ENCODE data around the gene TTBK1. TPM values are rescaled to one million over a fixed set of nuclear protein-coding genes. Genes with fewer than 3 reads are reported as not detected.
A peak's percentile ranks its signal among the peaks of the same experiment; 100 is the strongest.

Gene TTBK1
- total and polyA plus RNA-seq, 10 of the 15 experiments (the other 5 are each of a cell fraction or from before 2014, with no cell fraction given), result 0.05 to 0.27 TPM; not detected in 8

GRCh38 chr6:43257367-43258145, 14.3 kb downstream of the TTBK1 start:
- no peaks in the 10 kb centered on the region for H3K9me3 ChIP-seq (replicated peaks; ENCODE audit: control insufficient read depth, insufficient read depth, low read length)
- H3K4me3 ChIP-seq, result no peak overlapping the region
- CTCF ChIA-PET, result interaction anchor here (0.6 kb wide), 1 partner anchor 90 kb away, joined by 3 read pairs; no protein-coding TSS in a partner anchor
- BruUV-seq (replicated peaks), result no TSS peak
- H3K79me2 ChIP-seq (ENCODE audit: control insufficient read depth, insufficient read depth, low read length), result no peaks in the 10 kb centered on the region
- H4K20me1 ChIP-seq (ENCODE audit: control insufficient read depth, insufficient read depth), result no peaks in the 10 kb centered on the region
- H3K27me3 ChIP-seq (replicated peaks in 1 of 2; ENCODE audit: control insufficient read depth in 2 of 2, insufficient read depth in 2 of 2, low read length in 1 of 2), result no peaks in the 10 kb centered on the region; a peak in 1 of 4 replicates
- RAD21 ChIA-PET (ENCODE audit: unreplicated experiment), result interaction anchor here (0.6 to 2.9 kb wide), 3 partner anchors 11 to 141 kb away, joined by 3 to 8 read pairs (median 3); no protein-coding TSS in a partner anchor
- H2AFZ ChIP-seq (ENCODE audit: control insufficient read depth, low read depth, low read length), result peak overlapping the region; percentile 36; the same call in 1 of the 2 replicates
- ATAC-seq (peak; percentile 80), FAIRE-seq (peak; percentile 62), DNase-seq (ENCODE audit: low read depth, low spot score) (no peak)
- intact Hi-C loops (cut with micrococcal nuclease; ENCODE audit: unreplicated experiment), result no loop called here
- no peak overlapping the region for H3K27ac ChIP-seq (ENCODE audit: control insufficient read depth, insufficient read depth)
- no peaks in the 10 kb centered on the region for H3K36me3 ChIP-seq (ENCODE audit: control insufficient read depth in 2 of 2, insufficient read depth in 2 of 2, low read length in 1 of 2)
- in situ Hi-C loops (cut with MboI), result loop anchor here (5.0 kb wide), 1 partner anchor 250 kb away; no protein-coding TSS in a partner anchor
- H3K4me2 ChIP-seq (ENCODE audit: control insufficient read depth, insufficient read depth), result peak overlapping the region; percentile 20
- SMC1A ChIA-PET (ENCODE audit: uncharacterized antibody, unreplicated experiment), result interaction anchor here (1.1 to 1.6 kb wide), 4 partner anchors 76 to 120 kb away, joined by 3 to 5 read pairs (median 3); no protein-coding TSS in a partner anchor
- H3K9ac ChIP-seq (ENCODE audit: control insufficient read depth, insufficient read depth, low read length), result no peak overlapping the region
- peaks cover 5% of the 10 kb centered on the region for H3K4me1 ChIP-seq (ENCODE audit: control insufficient read depth, insufficient read depth, low read length)
- 55% methylated on average over 12 of the region's 12 CpGs for WGBS (ENCODE audit: insufficient coverage, insufficient replicate concordance, low lambda C conversion rate, missing lambda C conversion rate)
- TF ChIP-seq EED (IDR thresholded peaks at IDR 0.05; ENCODE audit: low read depth) (no peak), BHLHE40 (IDR thresholded peaks at IDR 0.05; ENCODE audit: borderline replicate concordance in 1 of 2, low read depth in 2 of 2, low read length in 1 of 2) (peak in 1 of 2 experiments; percentile 56; a peak in 2 of 4 replicates), CREM (IDR thresholded peaks at IDR 0.05; ENCODE audit: low read depth) (no peak), FOS (IDR thresholded peaks at IDR 0.05; ENCODE audit: borderline replicate concordance, extremely low read depth, insufficient read length) (no peak), RUNX3 (IDR thresholded peaks at IDR 0.05; ENCODE audit: low read length) (peak; percentile 26; the same call in 1 of the 2 replicates)
- TF ChIP-seq, protein P1, sequence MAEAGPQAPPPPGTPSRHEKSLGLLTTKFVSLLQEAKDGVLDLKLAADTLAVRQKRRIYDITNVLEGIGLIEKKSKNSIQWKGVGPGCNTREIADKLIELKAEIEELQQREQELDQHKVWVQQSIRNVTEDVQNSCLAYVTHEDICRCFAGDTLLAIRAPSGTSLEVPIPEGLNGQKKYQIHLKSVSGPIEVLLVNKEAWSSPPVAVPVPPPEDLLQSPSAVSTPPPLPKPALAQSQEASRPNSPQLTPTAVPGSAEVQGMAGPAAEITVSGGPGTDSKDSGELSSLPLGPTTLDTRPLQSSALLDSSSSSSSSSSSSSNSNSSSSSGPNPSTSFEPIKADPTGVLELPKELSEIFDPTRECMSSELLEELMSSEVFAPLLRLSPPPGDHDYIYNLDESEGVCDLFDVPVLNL (IDR thresholded peaks at IDR 0.05; ENCODE audit: low read depth, low read length), result no peak
- POLR2A ChIA-PET, result no interaction called here

Measured in GM12878 (cell line).